ENCODE results near the gene SHFL.

The SHFL gene

DNA sequence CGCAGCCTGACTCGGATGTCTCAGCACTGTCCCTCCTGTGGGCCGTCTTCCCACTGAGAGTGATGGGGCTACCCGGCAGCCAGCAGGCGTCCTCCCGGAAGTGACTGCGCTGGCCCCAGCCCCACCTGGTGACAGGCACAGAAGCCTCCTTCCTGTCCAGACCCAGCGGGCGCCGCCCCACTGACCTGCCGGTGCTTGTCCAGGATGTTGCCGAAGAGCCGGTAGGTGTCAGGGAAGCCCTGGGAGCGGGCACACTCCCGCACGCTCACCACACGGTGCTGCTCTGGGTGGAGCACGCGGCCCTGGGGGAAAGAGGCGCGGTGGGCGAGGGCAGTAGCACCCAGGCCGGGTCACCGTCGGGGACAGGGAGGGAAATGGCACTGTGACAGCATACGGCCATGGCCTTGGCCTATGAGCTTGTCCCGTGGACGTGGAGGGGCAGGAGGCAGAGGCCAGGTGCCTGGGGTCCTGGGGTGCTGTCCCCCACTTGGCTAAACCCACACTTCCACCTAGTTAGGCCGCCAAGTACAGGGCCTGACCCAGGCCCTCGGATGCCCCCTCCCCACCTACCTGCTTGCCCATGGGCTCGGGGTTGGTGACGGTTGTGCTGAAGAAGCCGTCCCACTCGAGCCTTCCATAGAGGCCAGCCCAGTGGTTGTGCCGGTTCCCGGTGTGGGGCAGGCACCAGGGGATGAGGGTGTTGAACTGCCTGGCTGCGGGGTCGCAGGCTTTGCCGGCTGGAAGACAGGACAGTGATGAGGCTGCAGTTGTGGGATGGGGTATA, 49.6 kb downstream of the SHFL start:
- ATAC-seq, result no peak

DNA sequence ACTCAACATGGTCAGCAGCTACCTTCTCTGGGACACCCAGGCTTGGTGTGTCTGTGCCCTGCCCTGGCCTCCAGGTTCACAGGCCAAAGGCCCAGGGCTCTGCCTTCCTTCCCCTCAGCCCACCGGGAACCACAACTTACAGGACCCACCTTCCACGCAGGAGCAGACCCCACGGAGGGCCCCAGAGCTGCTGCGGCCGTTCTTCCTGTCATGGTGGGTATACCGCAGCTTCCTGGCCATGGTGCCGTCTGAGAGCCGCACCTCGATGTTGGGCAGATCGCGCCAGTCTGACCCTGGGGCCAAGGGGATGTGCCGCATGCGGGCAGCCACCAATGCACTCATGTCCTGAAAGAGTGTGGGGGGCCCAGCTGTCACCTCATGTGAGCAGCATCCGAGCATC, 50.8 kb downstream of the SHFL start:
- no peak for ATAC-seq

DNA sequence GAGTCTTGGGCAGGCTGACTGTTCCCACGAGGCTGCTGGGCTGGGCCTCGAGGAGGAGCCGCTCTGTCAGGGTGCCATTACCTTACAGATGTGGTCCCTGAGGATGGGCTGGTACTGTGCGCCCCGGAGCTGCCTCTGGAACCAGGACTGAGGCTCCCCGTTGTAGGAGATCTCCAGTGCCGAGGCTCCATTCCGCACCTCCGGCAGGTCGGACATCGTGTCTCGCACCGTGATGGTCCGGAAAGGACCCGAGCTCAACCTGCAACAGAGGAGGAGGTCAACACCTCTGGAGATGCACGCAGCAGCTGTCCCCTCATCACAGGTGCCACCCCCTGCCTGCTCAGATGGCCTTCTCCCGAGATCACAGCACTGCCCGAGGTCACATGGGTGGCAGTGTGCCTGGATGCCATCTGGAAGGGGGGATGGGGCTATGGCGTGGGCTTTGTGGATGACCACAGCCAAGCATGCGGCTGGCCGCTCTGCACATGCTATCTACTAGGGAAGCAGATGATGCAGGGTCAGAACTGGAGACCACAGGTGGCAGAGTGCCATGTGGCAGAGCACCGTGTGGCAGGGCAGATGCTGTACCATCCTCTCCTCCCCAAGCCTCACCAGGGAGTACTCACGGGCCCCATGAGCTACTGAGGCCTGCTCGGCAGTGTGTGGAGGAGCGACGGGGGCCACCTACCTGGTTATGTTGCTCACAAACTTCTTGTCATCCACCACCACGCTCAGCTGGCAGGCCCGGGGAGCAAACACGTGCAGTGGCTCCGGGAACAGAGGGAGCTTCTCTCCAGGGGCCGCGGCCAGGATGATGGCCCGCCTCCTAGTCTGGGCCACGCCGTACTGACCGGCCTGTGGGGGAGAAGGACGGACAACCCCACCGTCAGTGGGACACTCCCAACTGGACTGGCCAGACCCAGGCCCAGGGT, 51.9 kb downstream of the SHFL start:
- no peak for ATAC-seq

DNA sequence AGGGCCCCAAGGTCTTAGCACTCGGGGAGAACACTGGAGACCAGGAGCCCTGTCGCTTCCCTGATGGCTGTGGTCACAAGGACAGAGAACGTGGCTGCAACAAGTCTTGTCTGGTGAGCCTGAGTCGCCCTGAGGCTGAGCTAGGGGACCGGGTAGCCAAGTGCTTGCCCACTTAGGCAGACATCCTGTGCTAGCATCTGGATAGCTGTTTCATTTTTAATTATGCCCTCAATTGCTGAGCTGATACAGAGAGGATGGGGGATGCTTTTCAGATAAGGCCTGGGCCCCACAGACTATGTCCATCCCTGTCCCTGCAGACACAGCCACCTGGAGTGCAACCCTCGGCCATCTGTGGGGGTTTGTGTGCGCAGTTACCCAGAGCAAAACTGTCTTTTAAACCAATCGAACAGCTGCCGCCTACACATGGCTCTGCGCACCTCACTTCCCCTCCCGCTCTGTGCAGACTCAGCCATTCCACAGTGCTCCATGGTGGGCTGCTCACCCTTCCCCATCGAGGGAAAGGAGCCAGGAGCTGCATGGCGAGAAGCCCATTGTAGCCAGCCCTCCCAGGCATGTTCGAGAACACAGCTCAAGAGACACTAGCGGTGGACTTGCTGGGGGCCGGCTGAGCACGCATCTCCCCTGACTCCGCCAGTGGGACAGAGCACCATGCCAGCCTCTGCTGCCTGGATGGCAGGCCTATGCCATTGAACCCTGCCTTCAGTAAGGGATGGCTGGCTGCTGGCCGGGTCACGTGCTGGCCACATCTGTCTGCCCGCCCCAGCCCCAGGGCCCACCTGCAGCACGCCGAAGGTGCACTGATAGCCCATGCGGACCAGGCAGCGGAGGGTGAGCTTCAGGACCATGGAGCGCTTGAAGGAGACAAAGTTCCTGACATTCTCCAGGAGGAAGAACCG, 53.0 kb downstream of the SHFL start:
- ATAC-seq, result no peak

DNA sequence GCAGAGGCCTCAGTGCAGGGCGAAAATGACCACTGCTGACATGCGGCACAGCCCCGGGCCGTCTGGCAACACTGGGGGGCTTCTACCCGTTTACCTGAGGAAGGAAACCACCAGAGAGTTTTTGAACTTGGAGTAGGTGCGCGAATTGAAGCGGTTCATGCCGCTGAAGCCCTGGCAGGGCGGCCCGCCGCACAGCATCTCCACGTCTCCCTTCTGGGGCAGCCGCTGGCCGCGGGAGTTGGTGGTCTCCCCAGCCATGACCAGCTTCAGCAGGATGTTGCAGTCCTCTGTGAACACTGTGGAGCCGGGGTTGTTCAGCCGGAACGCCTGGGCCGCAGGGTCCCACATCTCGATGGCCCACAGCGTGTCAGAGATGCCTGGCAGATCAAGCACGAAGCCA, 53.8 kb downstream of the SHFL start:
- ATAC-seq, result no peak

DNA sequence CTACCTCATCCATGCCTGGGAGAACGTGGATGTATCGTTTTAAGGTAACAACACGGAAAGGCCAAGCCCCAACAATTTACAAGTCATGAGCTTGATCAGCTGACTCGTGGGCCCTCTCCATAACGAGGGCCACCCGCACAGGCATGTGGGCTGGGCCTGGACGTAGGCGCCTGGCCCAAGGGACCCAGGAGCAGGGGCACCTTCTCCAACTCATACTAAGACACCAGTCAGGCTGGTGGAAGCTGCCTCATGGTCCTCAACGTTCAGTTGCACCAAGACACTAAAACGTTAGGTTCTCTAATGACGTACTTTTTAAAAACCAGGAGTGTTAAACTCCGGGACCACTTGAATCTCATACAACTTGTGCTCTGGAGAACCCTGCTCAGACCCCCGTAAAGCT, 55.4 kb downstream of the SHFL start:
- ATAC-seq, result no peak

DNA sequence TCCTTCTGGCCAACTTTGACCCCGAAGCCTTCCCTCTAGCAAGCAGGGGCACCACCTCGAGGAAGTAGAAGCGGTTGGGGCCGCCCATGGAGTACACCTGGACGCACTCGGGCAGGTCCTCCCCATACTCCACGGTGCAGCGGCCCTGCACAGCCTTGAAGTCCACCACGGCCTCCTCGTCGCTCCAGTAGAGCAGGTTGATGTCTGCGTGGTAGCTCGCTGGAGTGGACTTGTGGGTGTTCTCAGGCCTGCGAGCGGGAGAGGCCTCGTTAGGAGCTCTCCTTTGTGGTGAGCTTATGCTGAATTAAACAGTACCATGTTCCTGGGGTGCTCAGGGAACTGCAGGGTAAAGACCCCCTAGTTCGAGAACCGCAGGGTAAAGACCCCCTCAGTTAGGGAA, 55.9 kb downstream of the SHFL start:
- ATAC-seq, result no peak

Data from activated CD4-positive, CD25-positive, alpha-beta regulatory T cell treated with anti-CD3 and anti-CD28 coated beads, Interleukin-2, amount 50 U/mL, for 24 hours (primary cell).